Measurements from ENCODE around the gene KIFAP3. TPM values are rescaled to one million over a fixed set of nuclear protein-coding genes. Genes with fewer than 3 reads are reported as not detected.
"Not testable (repeated sequence)": the region's sequence is repeated elsewhere in the genome, so short reads cannot be mapped to it uniquely, and the experiment has no call there.

KIFAP3 gene
- total RNA-seq, 1 donor = 14.5 TPM

DNA sequence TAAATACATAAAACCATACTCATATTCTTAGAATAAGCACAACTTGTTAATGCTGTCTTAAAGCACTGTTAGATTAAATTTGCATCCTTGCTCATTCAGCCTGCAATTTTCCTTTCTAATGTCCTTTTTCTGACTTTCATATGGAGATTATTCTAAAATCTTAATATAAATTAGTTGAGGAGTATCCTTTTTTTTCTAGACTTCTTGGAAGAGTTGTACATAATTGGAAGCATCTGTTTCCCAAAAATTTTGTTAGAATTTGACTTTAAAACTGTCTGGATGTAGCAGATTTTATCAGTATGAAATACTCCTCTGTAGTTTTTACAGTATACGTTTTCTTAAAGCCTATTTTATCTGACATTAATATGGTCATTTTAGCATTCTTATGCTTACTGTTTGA is 9.7 kb downstream of the KIFAP3 start:
- DNase-seq (ENCODE audit: low read depth in 2 of 3, low spot score in 2 of 3) = no peak

GRCh38 chr1:170063109-170063826 is 11.2 kb downstream of the KIFAP3 start:
- no peak for DNase-seq (ENCODE audit: low read depth in 2 of 3, low spot score in 2 of 3)

DNA sequence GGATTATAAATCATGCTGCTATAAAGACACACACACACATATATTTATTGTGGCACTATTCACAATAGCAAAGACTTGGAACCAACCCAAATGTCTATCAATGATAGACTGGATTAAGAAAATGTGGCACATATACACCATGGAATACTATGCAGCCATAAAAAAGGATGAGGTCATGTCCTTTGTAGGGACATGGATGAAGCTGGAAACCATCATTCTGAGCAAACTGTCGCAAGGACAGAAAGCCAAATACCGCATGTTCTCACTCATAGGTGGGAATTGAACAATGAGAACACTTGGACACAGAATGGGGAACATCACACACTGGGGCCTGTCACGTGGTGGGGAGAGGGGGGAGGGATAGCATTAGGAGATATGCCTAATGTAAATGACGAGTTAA is 12.8 kb downstream of the KIFAP3 start:
- not testable (repeated sequence) for DNase-seq (ENCODE audit: low read depth in 2 of 3, low spot score in 2 of 3)

DNA sequence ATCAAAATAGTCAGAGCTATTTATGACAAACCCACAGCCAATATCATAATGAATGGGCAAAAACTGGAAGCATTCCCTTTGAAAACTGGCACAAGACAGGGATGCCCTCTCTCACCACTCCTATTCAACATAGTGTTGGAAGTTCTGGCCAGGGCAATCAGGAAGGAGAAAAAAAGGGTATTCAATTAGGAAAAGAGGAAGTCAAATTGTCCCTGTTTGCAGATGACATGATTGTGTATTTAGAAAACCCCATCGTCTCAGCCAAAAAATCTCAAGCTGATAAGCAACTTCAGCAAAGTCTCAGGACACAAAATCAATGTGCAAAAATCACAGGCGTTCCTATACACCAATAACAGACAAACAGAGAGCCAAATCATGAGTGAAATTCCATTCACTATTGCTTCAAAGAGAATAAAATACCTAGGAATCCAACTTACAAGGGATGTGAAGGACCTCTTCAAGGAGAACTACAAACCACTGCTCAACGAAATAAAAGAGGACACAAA is 14.4 kb downstream of the KIFAP3 start:
- not testable (repeated sequence) for DNase-seq (ENCODE audit: low read depth in 2 of 3, low spot score in 2 of 3)

GRCh38 chr1:170049176-170049800 is 25.2 kb downstream of the KIFAP3 start:
- peak in 2 of 3 donors; percentile 28 to 36 for DNase-seq (ENCODE audit: low read depth in 2 of 3, low spot score in 2 of 3)

- DNase-seq (ENCODE audit: low read depth in 2 of 3, low spot score in 2 of 3) = no peak
Observed at GRCh38 chr1:170048515-170048914, 26.0 kb downstream of the KIFAP3 start.

DNA sequence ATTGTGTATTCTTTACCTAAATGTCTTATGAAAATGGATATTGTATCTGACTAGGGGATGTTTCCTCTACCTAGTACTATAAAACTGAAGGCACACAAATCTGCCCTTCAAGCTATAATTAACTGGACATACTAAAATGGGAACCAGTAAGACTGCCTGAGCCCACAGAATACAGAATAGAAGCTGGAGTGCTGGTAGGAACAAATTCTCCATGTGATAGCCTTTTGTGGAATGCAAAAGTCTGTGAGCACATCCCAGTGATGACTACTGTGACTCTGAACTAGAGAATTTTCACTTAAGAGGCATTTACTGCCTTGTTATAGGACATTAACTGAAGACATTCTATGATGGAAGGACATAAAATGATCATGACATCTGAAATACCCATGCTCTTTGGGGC is 30.3 kb downstream of the KIFAP3 start:
- DNase-seq (ENCODE audit: low read depth in 2 of 3, low spot score in 2 of 3) = no peak

DNA sequence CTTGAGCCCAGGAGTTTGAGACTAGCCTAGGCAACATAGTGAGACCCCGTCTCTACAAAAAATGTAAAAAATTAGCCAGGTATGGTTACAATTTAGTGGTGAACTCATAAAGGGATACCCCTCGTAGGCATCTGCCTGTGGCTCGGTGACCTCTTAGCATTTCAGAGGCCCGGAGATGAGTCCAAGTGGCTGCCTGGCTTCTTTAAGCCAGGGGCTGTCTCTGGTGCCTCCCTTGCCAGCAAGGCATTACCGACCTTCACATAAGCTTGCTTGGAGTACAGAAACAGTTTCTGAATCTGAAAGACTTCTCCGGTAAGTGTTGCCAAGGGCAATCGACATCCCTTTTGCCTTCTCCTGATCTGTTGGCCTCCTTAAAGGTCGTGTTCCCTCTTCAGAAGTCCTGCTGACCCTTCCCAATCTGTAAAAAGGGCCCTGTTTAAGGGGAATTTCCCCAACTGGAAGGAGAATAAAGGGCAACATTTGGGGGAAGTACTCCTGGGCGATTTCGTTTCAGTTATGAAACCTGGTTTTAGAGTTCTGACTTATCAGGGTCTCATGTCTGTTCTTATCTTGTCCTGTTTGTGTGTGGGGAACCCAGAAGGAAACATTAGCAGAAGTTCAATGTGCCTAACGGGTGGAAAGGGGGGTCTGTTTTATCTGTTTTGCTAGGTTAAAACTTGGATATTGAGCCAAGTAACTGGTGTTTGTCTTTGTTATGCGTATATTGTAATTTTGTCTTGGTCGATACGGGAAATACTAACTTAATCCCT is 32.9 kb downstream of the KIFAP3 start:
- DNase-seq (ENCODE audit: low read depth in 2 of 3, low spot score in 2 of 3) = peak in 2 of 3 donors; percentile 54 to 69

DNA sequence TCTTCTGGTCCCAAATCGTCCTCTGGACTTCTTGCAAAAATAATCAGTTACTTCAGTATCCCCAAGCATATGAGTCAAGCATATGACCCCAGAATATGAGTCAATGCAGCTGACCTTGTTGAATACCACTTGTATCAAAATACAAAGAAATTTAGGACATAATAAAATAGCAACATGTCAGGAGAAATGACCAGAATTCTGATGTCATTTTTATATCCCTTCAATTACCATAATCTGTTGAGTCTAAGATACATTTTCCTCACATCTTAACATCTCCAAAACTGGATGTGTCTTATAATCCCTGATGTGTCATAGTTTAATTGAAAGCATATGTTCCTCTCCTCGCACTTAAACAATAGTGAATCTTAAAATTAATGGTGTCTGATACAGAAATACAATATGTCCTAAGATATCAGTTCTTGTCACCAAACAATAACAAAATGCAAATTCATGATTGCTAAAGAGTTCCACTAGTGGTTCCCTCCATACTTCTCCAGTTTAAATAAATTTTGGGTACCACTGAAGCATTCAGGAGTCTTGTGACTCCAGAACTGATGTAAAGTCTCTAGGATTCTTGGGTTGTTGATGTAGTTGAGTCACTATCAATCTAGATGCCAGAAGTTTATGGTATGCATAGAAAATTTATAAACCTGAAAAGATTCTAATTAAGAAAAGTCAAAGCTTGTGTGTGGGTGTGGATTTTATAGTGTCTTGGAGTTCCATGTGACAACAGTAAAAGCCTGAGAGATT is 41.8 kb downstream of the KIFAP3 start:
- no peak for DNase-seq (ENCODE audit: low read depth in 2 of 3, low spot score in 2 of 3)

DNA sequence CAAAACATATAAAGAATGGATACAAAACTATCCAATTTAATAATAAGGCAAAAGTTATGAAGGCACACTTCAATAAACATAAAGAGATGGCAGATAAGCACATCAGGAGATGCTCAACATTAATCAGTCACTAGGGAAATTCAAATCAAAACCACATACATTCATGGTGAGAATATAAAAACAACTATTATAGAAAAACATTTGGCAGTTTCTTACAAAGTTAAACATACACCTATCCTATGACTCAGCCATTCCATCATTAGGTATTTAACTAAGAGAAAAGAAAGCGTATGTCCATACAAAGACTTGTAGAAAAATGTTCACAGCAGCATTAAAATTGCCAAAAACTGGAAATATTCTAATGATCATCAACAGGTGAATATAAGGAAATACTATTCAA is 44.3 kb downstream of the KIFAP3 start:
- DNase-seq (ENCODE audit: low read depth in 2 of 3, low spot score in 2 of 3) = no peak

- DNase-seq (ENCODE audit: low read depth in 2 of 3, low spot score in 2 of 3) = peak in 1 of 3 donors; percentile 21
Observed at GRCh38 chr1:170027760-170028159, 46.7 kb downstream of the KIFAP3 start.

- peak in 1 of 3 donors; percentile 4 for DNase-seq (ENCODE audit: low read depth in 2 of 3, low spot score in 2 of 3)
Observed at GRCh38 chr1:170020859-170021258, 53.6 kb downstream of the KIFAP3 start.

DNA sequence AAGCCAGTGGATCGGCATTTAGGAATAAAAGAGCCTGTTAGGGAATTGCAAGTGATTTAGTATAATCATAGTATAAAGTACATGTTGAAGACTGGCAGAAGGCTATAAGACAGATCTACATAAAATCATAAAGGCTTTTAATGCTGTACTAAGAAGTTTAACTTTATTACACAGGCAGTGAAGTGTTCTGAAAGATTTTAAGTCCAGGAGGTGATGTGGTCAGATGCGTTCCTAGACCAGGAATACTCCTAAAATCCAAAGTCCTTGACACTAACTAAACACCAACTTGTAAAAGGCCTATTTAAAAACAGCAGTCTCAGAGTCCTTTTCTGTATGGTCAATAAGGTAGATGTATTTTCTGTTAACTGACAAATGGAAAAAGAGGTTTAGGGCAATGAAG is 57.0 kb downstream of the KIFAP3 start:
- DNase-seq (ENCODE audit: low read depth in 2 of 3, low spot score in 2 of 3) = no peak

GRCh38 chr1:170012920-170013319 is 61.6 kb downstream of the KIFAP3 start:
- no peak for DNase-seq (ENCODE audit: low read depth in 2 of 3, low spot score in 2 of 3)

DNA sequence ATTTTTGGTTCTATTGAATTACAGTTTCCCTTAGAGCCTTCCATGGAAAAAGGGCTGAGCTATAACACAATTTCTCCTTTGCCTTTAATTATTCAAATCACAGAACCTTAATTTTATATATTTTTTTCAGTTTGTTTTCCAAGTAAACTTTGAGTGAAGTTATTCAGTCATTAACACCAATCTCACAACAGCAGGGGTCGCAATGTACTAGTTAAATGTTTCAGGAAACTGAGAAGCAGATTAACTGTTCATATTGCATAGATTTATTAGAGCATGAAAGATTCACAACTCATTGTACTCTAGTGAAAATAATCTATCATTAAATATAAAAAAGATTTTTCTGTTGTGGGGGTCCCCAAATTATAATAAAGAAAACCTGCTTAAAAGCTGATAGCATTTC is 64.1 kb downstream of the KIFAP3 start:
- DNase-seq (ENCODE audit: low read depth in 2 of 3, low spot score in 2 of 3) = peak in 2 of 3 donors; percentile 20 to 68

DNA sequence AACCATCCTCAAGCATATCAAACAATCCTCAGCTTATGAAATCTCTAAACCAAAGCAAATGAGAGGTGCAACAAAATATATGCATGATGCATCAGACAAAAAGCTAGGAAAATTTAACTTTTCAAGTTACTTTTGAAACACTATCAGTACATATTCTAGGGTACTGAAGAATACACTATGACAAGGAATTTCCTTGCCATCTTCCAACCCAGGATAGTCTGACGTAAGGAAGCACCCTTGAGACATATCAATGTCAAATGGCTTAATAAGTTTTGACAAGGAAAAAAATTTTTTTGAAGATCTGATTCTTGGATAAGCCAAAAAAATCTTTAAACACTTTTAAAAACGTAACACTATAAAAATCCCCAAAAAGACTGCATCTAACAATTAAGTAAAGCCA is 64.9 kb downstream of the KIFAP3 start:
- DNase-seq (ENCODE audit: low read depth in 2 of 3, low spot score in 2 of 3) = no peak

DNA sequence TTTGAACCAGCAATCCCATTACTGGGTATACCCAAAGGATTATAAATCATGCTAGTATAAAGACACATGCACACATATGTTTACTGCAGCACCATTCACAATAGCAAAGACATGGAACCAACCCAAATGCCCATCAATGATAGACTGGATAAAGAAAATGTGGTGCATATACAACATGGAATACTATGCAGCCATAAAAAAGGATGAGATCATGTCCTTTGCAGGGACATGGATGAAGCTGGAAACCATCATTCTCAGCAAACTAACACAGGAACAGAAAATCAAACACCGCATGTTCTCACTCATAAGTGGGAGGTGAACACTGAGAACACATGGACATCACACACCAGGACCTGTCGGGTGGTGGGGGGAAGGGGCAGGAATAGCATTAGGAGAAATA is 65.8 kb downstream of the KIFAP3 start:
- not testable (repeated sequence) for DNase-seq (ENCODE audit: low read depth in 2 of 3, low spot score in 2 of 3)

- DNase-seq (ENCODE audit: low read depth in 2 of 3, low spot score in 2 of 3) = not testable (repeated sequence)
Observed at GRCh38 chr1:170003270-170003835, 71.1 kb downstream of the KIFAP3 start.

GRCh38 chr1:170001266-170001665 is 73.2 kb downstream of the KIFAP3 start:
- DNase-seq (ENCODE audit: low read depth in 2 of 3, low spot score in 2 of 3) = no peak

- no peak for DNase-seq (ENCODE audit: low read depth in 2 of 3, low spot score in 2 of 3)
Observed at GRCh38 chr1:169999761-170000160, 74.7 kb downstream of the KIFAP3 start.

Measured in hematopoietic multipotent progenitor cell (in vitro differentiated cells).